ENCODE results near the gene CMTM3.
"Not testable (repeated sequence)": the region's sequence is repeated elsewhere in the genome, so short reads cannot be mapped to it uniquely, and the experiment has no call there.

CMTM3 gene

GRCh38 chr16:66605979-66606751 is 1.7 kb downstream of the CMTM3 start:
- DNase-seq (ENCODE audit: extremely low spot score): peak; percentile 70
- CTCF ChIA-PET: interaction anchor here (0.7 to 3.5 kb wide), 7 partner anchors 8 to 199 kb away, joined by 3 to 32 read pairs (median 4); no protein-coding TSS in a partner anchor
- POLR2A ChIA-PET: no interaction called here

GRCh38 chr16:66608241-66609138 is 4.0 kb downstream of the CMTM3 start:
- TF ChIP-seq CTCF (IDR thresholded peaks at IDR 0.05; ENCODE audit: control extremely low read depth, extremely low read depth, low read depth, missing control alignments): peak; percentile 86
- peak; percentile 90 for DNase-seq (ENCODE audit: extremely low spot score)
- ChIA-PET CTCF (interaction anchor here (0.6 to 6.6 kb wide), 67 partner anchors 11 to 459 kb away, joined by 3 to 40 read pairs (median 4); partner anchors contain the start of genes CKLF, CMTM2 and DYNC1LI2), POLR2A (no interaction called here)

More at GRCh38 chr16:66605979-66606751, 1.7 kb downstream of the CMTM3 start:
- no peak for TF ChIP-seq CTCF (IDR thresholded peaks at IDR 0.05; ENCODE audit: control extremely low read depth, extremely low read depth, low read depth, missing control alignments)

GRCh38 chr16:66609139-66609510 is 4.6 kb downstream of the CMTM3 start:
- no peak for DNase-seq (ENCODE audit: extremely low spot score)
- POLR2A ChIA-PET: no interaction called here
- TF ChIP-seq CTCF (IDR thresholded peaks at IDR 0.05; ENCODE audit: control extremely low read depth, extremely low read depth, low read depth, missing control alignments): no peak
- CTCF ChIA-PET: interaction anchor here (0.6 to 6.6 kb wide), 65 partner anchors 10 to 458 kb away, joined by 3 to 40 read pairs (median 4); partner anchors contain the start of genes CKLF, CMTM2 and DYNC1LI2

- ChIA-PET POLR2A (no interaction called here), CTCF (interaction anchor here (1.0 to 6.6 kb wide), 7 partner anchors 9 to 258 kb away, joined by 3 to 40 read pairs (median 13); partner anchors contain the start of genes CMTM2 and DYNC1LI2)
- no peak for TF ChIP-seq CTCF (IDR thresholded peaks at IDR 0.05; ENCODE audit: control extremely low read depth, extremely low read depth, low read depth, missing control alignments)
Observed at GRCh38 chr16:66610111-66610820, 5.8 kb downstream of the CMTM3 start.

GRCh38 chr16:66611911-66612310 is 7.4 kb downstream of the CMTM3 start:
- POLR2A ChIA-PET; DNase-seq (ENCODE audit: extremely low spot score): not testable (repeated sequence)
- CTCF ChIA-PET: interaction anchor here (1.2 to 6.6 kb wide), 3 partner anchors 12 to 256 kb away, joined by 3 to 40 read pairs (median 4); no protein-coding TSS in a partner anchor

More at GRCh38 chr16:66610111-66610820, 5.8 kb downstream of the CMTM3 start:
- DNase-seq (ENCODE audit: extremely low spot score): no peak

- POLR2A ChIA-PET: no interaction called here
- DNase-seq (ENCODE audit: extremely low spot score): no peak
- CTCF ChIA-PET: interaction anchor here (1.2 to 6.6 kb wide), 4 partner anchors 12 to 256 kb away, joined by 3 to 40 read pairs (median 4); no protein-coding TSS in a partner anchor
- no peak for TF ChIP-seq CTCF (IDR thresholded peaks at IDR 0.05; ENCODE audit: control extremely low read depth, extremely low read depth, low read depth, missing control alignments)
Observed at GRCh38 chr16:66612422-66612821, 7.9 kb downstream of the CMTM3 start.

Data from GM10248 (cell line).